NCI-H446 treated with DMSO at 0.1 percent for 48 hours (cell line): ENCODE measurements around the gene MRPS6.
A peak's percentile ranks its signal among the peaks of the same experiment; 100 is the strongest.

Experiments
- DNase-seq: peaks from one replicate; lab custom pipeline; 2025; lab: John Stamatoyannopoulos, UW

Gene MRPS6

DNA sequence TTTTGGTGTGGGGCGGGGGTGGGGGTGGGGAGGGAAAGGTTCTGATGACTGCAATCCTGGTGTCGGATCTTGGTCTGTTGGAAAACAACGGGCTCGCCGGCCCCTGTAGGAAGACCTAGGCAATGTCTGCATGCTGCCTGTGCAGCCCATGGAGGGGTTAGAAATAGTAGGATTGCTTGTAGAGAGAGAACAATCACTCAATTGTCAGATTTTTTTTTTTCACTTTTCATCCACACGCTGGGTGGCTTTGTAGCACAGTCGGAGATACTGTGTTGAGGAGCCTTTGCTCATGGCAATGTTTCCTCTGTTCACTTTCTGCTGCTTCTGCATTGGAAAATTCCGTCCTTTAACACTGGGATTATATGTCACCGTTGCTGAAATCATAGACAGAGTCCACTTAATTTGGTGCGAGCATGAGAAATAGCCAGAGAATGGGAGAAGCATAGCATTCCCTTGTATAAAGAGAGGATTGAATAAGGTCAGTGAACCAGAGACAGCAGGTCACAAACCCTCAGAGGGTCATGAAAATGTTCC lies 107.5 kb downstream of the MRPS6 start:
- DNase-seq = no peak

DNA sequence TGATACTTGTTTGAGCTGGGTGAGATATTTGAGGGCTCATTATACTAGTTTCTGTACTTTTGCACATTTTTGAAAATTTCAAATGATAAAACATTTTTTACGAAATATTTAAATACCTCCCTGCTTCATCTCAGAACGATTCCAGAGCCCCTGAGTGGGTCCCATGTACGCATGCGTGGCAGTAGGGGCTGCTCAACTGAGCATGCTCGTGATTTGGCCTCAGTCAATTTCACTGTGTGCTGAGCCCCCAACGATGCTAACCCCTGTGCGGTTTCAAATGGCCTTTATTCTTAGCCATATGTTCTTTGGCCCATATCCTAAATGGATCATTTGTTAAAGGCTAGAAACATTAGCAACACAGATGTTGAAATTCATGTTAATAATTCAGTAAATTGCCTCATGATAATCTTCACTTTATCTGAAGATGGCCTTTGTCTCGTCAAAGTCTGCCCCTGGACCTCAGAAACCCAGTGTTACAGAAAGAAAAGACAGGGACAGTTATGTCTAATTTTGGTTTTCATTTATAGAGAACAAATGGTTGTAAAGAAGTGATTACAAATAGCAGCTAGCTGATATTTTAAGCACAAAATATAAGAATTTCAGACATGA lies 108.2 kb downstream of the MRPS6 start:
- DNase-seq = no peak

- DNase-seq = no peak
Observed at GRCh38 chr21:34182436-34182835, 109.1 kb downstream of the MRPS6 start.

- DNase-seq = peak; percentile 50
Observed at GRCh38 chr21:34183331-34183928, 110.1 kb downstream of the MRPS6 start.

- DNase-seq = no peak
Observed at GRCh38 chr21:34184232-34184631, 110.9 kb downstream of the MRPS6 start.

DNA sequence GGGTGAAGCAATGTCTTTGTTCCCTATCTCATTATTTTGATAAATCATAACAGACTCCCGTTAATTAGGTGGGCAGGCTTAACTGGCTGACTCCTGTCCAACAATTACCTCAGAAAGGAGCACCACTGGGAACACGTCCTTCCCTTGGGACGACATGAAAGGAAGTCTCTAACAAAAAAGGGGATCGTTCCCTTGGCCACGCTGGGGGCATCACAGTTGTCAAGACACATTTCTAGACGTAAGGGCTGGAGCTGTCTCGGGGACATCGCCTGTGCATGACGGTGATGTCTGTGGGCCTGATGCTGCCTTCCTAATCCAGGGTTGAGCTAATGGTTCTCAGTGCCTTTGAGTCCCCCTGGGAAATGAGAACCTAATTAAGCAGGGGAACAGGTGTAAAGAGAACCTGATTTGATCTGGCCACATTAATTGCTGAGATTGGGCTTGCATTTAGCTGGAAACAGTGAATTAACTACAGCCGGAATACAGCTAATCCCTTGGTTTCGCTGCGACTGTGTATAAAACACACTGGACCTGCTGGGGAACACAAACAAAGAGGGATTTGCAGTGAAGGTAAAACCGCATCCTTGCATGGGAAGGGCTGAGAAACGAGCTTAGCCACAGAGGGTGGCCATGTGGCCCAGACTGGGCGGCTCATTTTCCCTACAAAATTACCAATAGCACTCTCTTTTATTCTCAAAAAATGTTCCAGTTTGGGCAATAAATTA lies 111.8 kb downstream of the MRPS6 start:
- DNase-seq = no peak

DNA sequence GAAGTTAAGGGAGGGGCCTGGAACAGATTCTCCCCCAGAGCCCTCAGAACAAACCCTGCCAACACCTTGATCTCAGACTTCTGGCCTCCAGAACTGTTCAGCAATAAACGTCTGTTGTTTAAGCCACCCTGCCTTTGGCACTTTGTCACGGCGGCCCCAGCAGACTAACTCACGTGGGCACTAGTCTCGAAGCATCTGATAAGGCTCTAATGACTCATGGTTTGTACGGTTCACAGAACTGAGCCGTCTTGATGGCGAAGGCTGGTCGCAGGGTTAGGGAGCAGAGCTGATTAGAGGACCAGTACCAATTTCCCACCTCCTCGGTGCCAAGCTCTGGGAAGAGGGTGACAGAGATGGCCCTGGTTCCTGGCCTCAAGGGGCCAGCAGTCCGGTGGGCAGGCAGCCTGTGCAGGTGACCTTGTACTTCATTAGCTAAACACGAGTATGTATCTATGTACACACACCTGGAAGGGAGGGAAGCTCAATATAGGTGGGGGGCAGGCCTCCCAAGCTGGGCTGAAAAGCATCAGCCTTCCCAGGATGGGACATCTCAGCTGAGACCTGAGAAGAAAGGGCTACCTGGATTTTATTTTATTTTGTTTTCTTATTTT lies 112.8 kb downstream of the MRPS6 start:
- DNase-seq = no peak

DNA sequence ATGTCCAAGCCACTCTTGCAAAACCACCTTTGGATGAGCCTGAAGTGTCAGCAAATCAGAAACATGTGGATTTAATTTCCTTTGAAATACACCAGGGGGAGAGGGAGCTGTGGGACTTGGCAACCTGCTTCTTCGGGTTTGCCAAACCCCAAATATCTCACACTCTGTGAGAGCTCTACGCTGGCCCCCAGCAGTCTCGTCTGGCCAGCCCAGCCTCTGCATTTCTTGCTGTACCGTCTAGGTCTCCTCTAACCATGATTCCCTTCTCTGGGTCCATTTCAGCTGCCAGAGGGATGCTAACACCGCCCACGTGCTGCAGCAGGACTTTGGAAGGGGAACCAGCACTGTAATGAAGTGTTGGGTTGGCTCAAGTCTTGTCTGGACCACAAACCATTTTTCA lies 114.6 kb downstream of the MRPS6 start:
- DNase-seq = peak; percentile 56

DNA sequence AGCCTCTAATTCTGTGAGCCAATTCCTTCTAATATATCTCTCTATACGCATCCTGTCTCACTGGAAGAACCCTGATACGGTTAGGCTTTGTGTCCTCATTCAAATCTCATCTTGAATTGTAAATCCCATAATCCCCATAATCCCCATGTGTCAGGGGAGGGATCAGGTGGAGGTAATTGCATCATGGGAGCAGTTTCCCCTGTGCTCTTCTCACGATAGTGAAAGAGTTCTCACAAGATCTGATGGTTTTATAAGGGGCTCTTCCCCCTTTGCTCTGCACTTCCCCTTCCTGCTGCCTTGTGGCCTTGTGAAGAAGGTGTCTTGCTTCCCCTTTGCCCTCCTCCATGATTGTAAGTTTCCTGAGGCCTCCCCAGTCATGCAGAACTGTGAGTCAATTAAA lies 116.1 kb downstream of the MRPS6 start:
- no peak for DNase-seq

DNA sequence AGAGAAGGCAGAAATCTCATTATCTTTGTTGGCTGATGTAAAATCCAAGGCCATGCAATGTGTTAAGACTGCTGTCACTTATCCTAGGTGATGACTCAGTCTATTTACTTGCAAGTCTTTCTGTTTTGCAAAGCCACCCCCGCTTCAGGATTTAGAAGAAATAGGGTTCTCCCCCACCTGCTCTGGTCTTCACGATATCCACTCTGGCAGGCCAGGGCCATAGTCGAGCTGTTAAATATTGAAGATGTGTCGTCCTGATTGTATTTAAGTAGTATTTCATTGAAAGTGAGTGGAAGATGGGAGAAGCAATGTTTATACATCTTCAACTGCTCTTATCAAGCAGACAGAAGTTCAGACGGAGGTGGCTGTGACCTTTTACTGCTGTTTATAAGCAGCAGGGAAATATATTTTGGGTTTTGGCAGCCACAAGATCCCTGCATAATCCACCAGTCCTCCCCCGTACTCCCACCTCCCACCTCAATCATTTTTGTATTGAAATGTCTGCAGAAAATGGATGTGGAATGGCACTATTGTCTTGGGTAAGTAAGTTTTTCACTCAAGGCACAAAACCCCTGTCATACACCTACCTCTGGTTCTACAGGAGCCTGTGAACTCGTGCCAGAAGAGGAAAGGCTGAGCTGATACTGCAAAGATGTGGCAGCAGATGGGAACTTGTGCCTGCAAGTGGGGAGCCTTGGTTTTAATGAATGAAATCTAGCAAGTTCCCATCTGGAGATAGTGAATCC lies 117.4 kb downstream of the MRPS6 start:
- DNase-seq = no peak

DNA sequence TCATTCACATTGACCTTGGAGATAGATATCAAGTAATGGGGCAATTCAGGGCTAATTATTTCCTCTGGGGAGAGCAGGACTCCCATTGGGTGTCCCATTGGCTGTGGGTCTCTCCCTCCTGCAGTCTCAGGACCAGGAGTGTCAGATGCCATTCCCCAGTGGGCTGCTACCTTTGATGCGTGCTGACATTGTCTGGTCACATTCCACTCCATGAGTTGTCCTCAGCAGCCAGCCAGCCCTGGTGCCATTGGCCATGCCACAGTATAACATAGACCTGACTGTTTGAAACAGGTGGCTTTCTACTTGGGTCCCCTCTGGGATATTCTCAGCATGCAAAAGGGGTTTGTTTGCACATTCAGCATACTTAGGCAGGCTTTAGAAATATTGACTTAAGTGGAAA lies 118.5 kb downstream of the MRPS6 start:
- DNase-seq = no peak
